WTC11 (cell line): ENCODE results near the gene NRF1.

Source experiments
- ZNF396 ChIP-seq: fragments of 250-450 bp; sonication (Bioruptor Pico); IDR thresholded peaks from 2 replicates; pipeline ENCODE4 v1.8.0; 2021; ENCODE audit warnings: mild to moderate bottlenecking, moderate library complexity, borderline replicate concordance
- TF ChIP-seq, protein P1 (sequence below): fragments of 200-600 bp; IDR thresholded peaks from 2 replicates; pipeline ENCODE4 v1.8.0; 2022; ENCODE audit warnings: antibody characterized with exemption

DNA sequence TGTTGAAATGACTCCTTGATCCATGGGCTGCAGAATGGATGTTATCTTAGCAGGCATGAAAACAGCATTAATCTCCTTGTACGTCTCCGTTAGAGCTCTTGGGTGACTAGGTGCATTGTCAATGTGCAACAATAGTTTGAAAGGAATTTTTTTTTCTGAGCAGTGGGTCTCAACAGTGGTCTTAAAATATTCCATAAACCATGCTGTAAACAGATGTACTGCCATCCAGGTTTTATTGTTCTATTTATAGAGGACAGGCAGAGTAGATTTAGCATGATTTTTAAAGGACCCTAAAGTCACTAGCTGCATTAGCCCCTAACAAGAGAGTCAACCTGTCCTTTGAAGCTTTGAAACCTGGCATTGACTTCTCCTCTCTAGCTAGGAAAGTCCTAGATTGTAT, 64.0 kb downstream of the NRF1 start:
- no peak for TF ChIP-seq ZNF396 (CRISPR knock-in tag)
- TF ChIP-seq, protein P1, sequence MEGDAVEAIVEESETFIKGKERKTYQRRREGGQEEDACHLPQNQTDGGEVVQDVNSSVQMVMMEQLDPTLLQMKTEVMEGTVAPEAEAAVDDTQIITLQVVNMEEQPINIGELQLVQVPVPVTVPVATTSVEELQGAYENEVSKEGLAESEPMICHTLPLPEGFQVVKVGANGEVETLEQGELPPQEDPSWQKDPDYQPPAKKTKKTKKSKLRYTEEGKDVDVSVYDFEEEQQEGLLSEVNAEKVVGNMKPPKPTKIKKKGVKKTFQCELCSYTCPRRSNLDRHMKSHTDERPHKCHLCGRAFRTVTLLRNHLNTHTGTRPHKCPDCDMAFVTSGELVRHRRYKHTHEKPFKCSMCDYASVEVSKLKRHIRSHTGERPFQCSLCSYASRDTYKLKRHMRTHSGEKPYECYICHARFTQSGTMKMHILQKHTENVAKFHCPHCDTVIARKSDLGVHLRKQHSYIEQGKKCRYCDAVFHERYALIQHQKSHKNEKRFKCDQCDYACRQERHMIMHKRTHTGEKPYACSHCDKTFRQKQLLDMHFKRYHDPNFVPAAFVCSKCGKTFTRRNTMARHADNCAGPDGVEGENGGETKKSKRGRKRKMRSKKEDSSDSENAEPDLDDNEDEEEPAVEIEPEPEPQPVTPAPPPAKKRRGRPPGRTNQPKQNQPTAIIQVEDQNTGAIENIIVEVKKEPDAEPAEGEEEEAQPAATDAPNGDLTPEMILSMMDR, result no peak
